Endothelial cell of umbilical vein (primary cell): ENCODE data around the gene CEP128. TPM values are rescaled to one million over a fixed set of nuclear protein-coding genes. Genes with fewer than 3 reads are reported as not detected.

Source experiments
- BruUV-seq: library from RNA; stranded (reverse); fragments of 400-500 nt; replicated peaks from 2 replicates; lab custom pipeline; 2021; lab: Mats Ljungman, UMichigan
- CTCF ChIA-PET: fragments of 300-600, 350-600 bp; sonication (Branson Sonifier 250); formaldehyde crosslinking; loops from one replicate; lab custom pipeline; 2021; ENCODE audit warnings: antibody characterized with exemption, inconsistent platforms; lab: Charles Lee
- POLR2A ChIA-PET: fragments of 300-600, 350-600 bp; sonication (Branson Sonifier 250); formaldehyde crosslinking; loops from one replicate; lab custom pipeline; 2021; ENCODE audit warnings: antibody characterized with exemption, inconsistent platforms; lab: Charles Lee
- DNase-seq: peaks from one replicate; pipeline ENCODE4 v3.0.0-alpha.2; 2011; ENCODE audit warnings: low read depth, low spot score
- FAIRE-seq: peaks from 2 replicates; lab custom pipeline; 2011; peaks lifted over from hg19 to GRCh38; lab: Jason Lieb, UNC
- H2AFZ ChIP-seq: 2 replicates; pipeline ENCODE4 v1.6.0; 2012; ENCODE audit warnings: low read depth, low read length, control low read depth, inconsistent platforms
- H3K27ac ChIP-seq: 2 replicates; pipeline ENCODE4 v1.5.1; 2011; ENCODE audit warnings: low read depth, mild to moderate bottlenecking, control low read depth, low read length, moderate library complexity; ENCODE audit not compliant: insufficient read depth
- H3K27me3 ChIP-seq, 2 experiments: 2 replicates each; pipeline versions ENCODE4 v1.6.0 to v1.6.1; 2011; ENCODE audit warnings: low read length in 2 of 2, mixed read lengths in 1 of 2; ENCODE audit not compliant: control insufficient read depth in 2 of 2, insufficient read depth in 2 of 2
- H3K36me3 ChIP-seq, 2 experiments: 2 replicates in 1 of 2; 3 replicates in 1 of 2; pipeline ENCODE4 v1.5.1; 2011; ENCODE audit warnings: low read length in 2 of 2, mild to moderate bottlenecking in 1 of 2, moderate library complexity in 1 of 2; ENCODE audit not compliant: control insufficient read depth in 2 of 2, insufficient read depth in 2 of 2; ENCODE audit errors: extremely low read depth in 1 of 2
- H3K4me1 ChIP-seq: 3 replicates; pipeline ENCODE4 v1.5.1; 2011; ENCODE audit warnings: mild to moderate bottlenecking, low read length; ENCODE audit not compliant: control insufficient read depth, insufficient read depth; ENCODE audit errors: extremely low read depth
- H3K4me2 ChIP-seq: 2 replicates; pipeline ENCODE4 v1.6.1; 2011; ENCODE audit warnings: low read length, control low read depth, mixed read lengths; ENCODE audit not compliant: insufficient read depth
- H3K4me3 ChIP-seq, 3 experiments: fragments of 200-600 bp in 1 of 3; sonication (generic), shearing (Covaris generic) in 1 of 3; replicated peaks in 1 of 3; 2 replicates each; pipeline ENCODE4 v1.5.1; 2011 to 2016; ENCODE audit warnings: control low read depth in 3 of 3, low read length in 3 of 3, mild to moderate bottlenecking in 2 of 3, inconsistent platforms in 1 of 3, low read depth in 1 of 3, moderate library complexity in 1 of 3; ENCODE audit not compliant: insufficient read depth in 1 of 3
- H3K79me2 ChIP-seq: 2 replicates; pipeline ENCODE4 v1.6.0; 2012; ENCODE audit warnings: low read length, inconsistent platforms; ENCODE audit not compliant: control insufficient read depth, insufficient read depth
- H3K9ac ChIP-seq: replicated peaks from 2 replicates; pipeline ENCODE3; 2011; ENCODE audit warnings: low read length, control low read depth; ENCODE audit not compliant: insufficient read depth; ENCODE audit errors: extremely low read depth
- H3K9me1 ChIP-seq: replicated peaks from 3 replicates; pipeline ENCODE4 v1.6.0; 2011; ENCODE audit warnings: mild to moderate bottlenecking, low read length; ENCODE audit not compliant: control insufficient read depth, insufficient read depth; ENCODE audit errors: extremely low read depth
- H3K9me3 ChIP-seq: replicated peaks from 2 replicates; pipeline ENCODE4 v1.5.1; 2012; ENCODE audit warnings: low read length, inconsistent platforms; ENCODE audit not compliant: control insufficient read depth, insufficient read depth
- H4K20me1 ChIP-seq: replicated peaks from 2 replicates; pipeline ENCODE3; 2011; ENCODE audit warnings: mild to moderate bottlenecking, low read length; ENCODE audit not compliant: control insufficient read depth, insufficient read depth; ENCODE audit errors: extremely low read depth
- CTCF ChIP-seq, 2 donors: IDR thresholded peaks; 1 replicate in 1 of 2; 2 replicates in 1 of 2; pipeline ENCODE4 v1.5.1; 2011; ENCODE audit warnings: low read length in 2 of 2, mild to moderate bottlenecking in 2 of 2, moderate library complexity in 2 of 2, control low read depth in 1 of 2, inconsistent platforms in 1 of 2, low read depth in 1 of 2; ENCODE audit not compliant: insufficient read depth in 1 of 2; ENCODE audit errors: extremely low read depth in 1 of 2
- EZH2 ChIP-seq: IDR thresholded peaks from 2 replicates; pipeline ENCODE4 v1.6.1; 2012; ENCODE audit warnings: borderline replicate concordance, low read depth, mild to moderate bottlenecking, moderate library complexity, low read length, inconsistent platforms; ENCODE audit not compliant: severe bottlenecking
- FOS ChIP-seq: IDR thresholded peaks from 2 replicates; pipeline ENCODE4 v1.6.1; 2011; ENCODE audit warnings: mild to moderate bottlenecking, low read length, moderate library complexity, borderline replicate concordance; ENCODE audit not compliant: insufficient read depth
- MAX ChIP-seq: IDR thresholded peaks from 2 replicates; pipeline ENCODE4 v1.6.1; 2011; ENCODE audit not compliant: insufficient read depth, insufficient read length
- MYC ChIP-seq: IDR thresholded peaks from one replicate; pipeline ENCODE4 v1.6.1; 2011; ENCODE audit warnings: mild to moderate bottlenecking, low read depth, low read length
- POLR2A ChIP-seq: IDR thresholded peaks from 2 replicates; pipeline ENCODE4 v1.6.1; 2012; ENCODE audit warnings: low read depth, mild to moderate bottlenecking, control low read depth, low read length
- POLR2AphosphoS5 ChIP-seq: IDR thresholded peaks from 2 replicates; pipeline ENCODE4 v1.6.1; 2012; ENCODE audit warnings: low read depth, mild to moderate bottlenecking, control low read depth, low read length, moderate library complexity; ENCODE audit not compliant: insufficient read depth
- dilution Hi-C: fragments of 300-500 bp; cut with MboI; formaldehyde crosslinking; loops from one replicate; pipeline ENCODE4 v1.15.0; 2019; ENCODE audit warnings: low sequenced_read_pairs; ENCODE audit not compliant: extremely low pct_ligation_motif_present
- intact Hi-C: fragments of 100-400 bp; cut with micrococcal nuclease; formaldehyde crosslinking; loops from one replicate; pipeline ENCODE4 v1.10.0; 2022
- polyA plus RNA-seq, 4 experiments: library from polyadenylated mRNA; depleted of rRNA in 3 of 4; stranded (reverse) in 3 of 4; unstranded in 1 of 4; fragments of >200 nt; gene quantifications; 2 replicates each; pipeline versions ENCODE4 v1.2.1 to v1.2.3, GENCODE V29; 2011 to 2012; ENCODE audit warnings: missing spikeins in 1 of 4
- total RNA-seq: library from RNA; stranded (reverse); gene quantifications from 2 replicates; pipeline ENCODE4 v1.2.3, GENCODE V29; 2021

Gene CEP128
- total and polyA plus RNA-seq, 2 donors (not counting 3 experiments of a cell fraction or from before 2014, with no cell fraction given) = 0.91 to 23.7 TPM

- Histone ChIP-seq H3K4me1 (peaks cover 15% of the 10 kb centered on the region), H3K27ac (no peak overlapping the region), H3K36me3 (no peaks in the 10 kb centered on the region), H4K20me1 (no peaks in the 10 kb centered on the region), H3K9me1 (no peaks in the 10 kb centered on the region), H3K27me3 (no peaks in the 10 kb centered on the region), H3K4me2 (no peak overlapping the region), H3K4me3 (no peak overlapping the region), H2AFZ (no peak overlapping the region), H3K79me2 (no peaks in the 10 kb centered on the region), H3K9ac (no peak overlapping the region), H3K9me3 (no peaks in the 10 kb centered on the region)
- intact Hi-C loops = loop anchor here (1.0 kb wide), 1 partner anchor 30 kb away; no protein-coding TSS in a partner anchor
- FAIRE-seq (no peak), DNase-seq (no peak)
- dilution Hi-C loops = no loop called here
- CTCF ChIA-PET = interaction anchor here (0.6 kb wide), 1 partner anchor 16 kb away, joined by 3 read pairs; no protein-coding TSS in a partner anchor
- POLR2A ChIA-PET = no interaction called here
- no peak for TF ChIP-seq EZH2
- no peak for TF ChIP-seq FOS
- no TSS peak for BruUV-seq
Measured at GRCh38 chr14:80768646-80769045, 172.9 kb downstream of the CEP128 start.

GRCh38 chr14:80764921-80765507 lies 176.5 kb downstream of the CEP128 start:
- Histone ChIP-seq H3K9me3 (no peaks in the 10 kb centered on the region), H3K4me2 (no peak overlapping the region), H3K9ac (no peak overlapping the region), H3K27ac (no peak overlapping the region), H3K4me3 (no peak overlapping the region), H3K79me2 (no peaks in the 10 kb centered on the region), H3K27me3 (no peaks in the 10 kb centered on the region), H3K36me3 (no peaks in the 10 kb centered on the region), H4K20me1 (no peaks in the 10 kb centered on the region), H3K4me1 (peaks cover 4% of the 10 kb centered on the region), H2AFZ (no peak overlapping the region), H3K9me1 (no peaks in the 10 kb centered on the region)
- DNase-seq (no peak), FAIRE-seq (no peak)
- no TSS peak for BruUV-seq
- ChIA-PET CTCF (no interaction called here), POLR2A (no interaction called here)
- TF ChIP-seq POLR2A (no peak), CTCF (IDR thresholded peaks at IDR 0.05; ENCODE audit: extremely low read depth in 1 of 2, insufficient read depth in 1 of 2, low read depth in 1 of 2, low read length in 2 of 2) (no peak), MYC (no peak), POLR2AphosphoS5 (no peak), MAX (no peak)
- intact Hi-C loops (no loop called here), dilution Hi-C loops (no loop called here)
